IMR-90 (cell line): ENCODE measurements around the gene CCDC33. TPM values are rescaled to one million over a fixed set of nuclear protein-coding genes. Genes with fewer than 3 reads are reported as not detected.

Experiments used
- ATAC-seq: fragments of 200-7000 bp; cut with Tn5 transposase; 2 replicates; pipeline ENCODE4 v1.9.1; 2020; ENCODE audit warnings: low read depth, mild to moderate bottlenecking, moderate library complexity
- BruUV-seq: library from RNA; stranded (reverse); fragments of 400-500 nt; replicated peaks from 2 replicates; lab custom pipeline; 2021; lab: Mats Ljungman, UMichigan
- CTCF ChIA-PET: fragments of 300-600 bp; formaldehyde crosslinking; extraction: SDS; loops from one replicate; lab custom pipeline; 2021; ENCODE audit warnings: antibody characterized with exemption; lab: Yijun Ruan, JAX
- POLR2A ChIA-PET: fragments of 300-600 bp; sonication (Branson Sonifier 250); formaldehyde crosslinking; loops from one replicate; lab custom pipeline; 2022; ENCODE audit warnings: antibody characterized with exemption; ENCODE audit not compliant: unreplicated experiment; lab: Charles Lee
- DNase-seq: peaks from one replicate; pipeline ENCODE4 v3.0.0; 2013
- H2AFZ ChIP-seq: replicated peaks from 2 replicates; pipeline ENCODE3; 2013; ENCODE audit warnings: low read length, mild to moderate bottlenecking; ENCODE audit not compliant: poor library complexity
- H2AK5ac ChIP-seq: 2 replicates; pipeline ENCODE4 v1.6.1; 2013; ENCODE audit warnings: low read depth, low read length, inconsistent platforms
- H2AK9ac ChIP-seq: replicated peaks from 2 replicates; pipeline ENCODE3; 2013; ENCODE audit warnings: mild to moderate bottlenecking, low read depth, low read length, moderate library complexity; ENCODE audit not compliant: poor library complexity
- H2BK120ac ChIP-seq: 2 replicates; pipeline ENCODE4 v1.6.1; 2013; ENCODE audit warnings: low read depth, low read length, inconsistent platforms
- H2BK15ac ChIP-seq: 3 replicates; pipeline ENCODE4 v1.6.1; 2013; ENCODE audit warnings: low read depth, low read length, inconsistent platforms
- H2BK20ac ChIP-seq: 2 replicates; pipeline ENCODE4 v1.6.1; 2013; ENCODE audit warnings: low read depth, mild to moderate bottlenecking, inconsistent platforms, low read length, moderate library complexity
- H2BK5ac ChIP-seq: 2 replicates; pipeline ENCODE4 v1.6.1; 2013; ENCODE audit warnings: mild to moderate bottlenecking, low read depth, low read length, inconsistent platforms; ENCODE audit not compliant: poor library complexity, severe bottlenecking
- H3K14ac ChIP-seq: replicated peaks from 2 replicates; pipeline ENCODE4 v1.6.1; 2013; ENCODE audit warnings: low read depth, low read length, inconsistent platforms
- H3K18ac ChIP-seq: 2 replicates; pipeline ENCODE4 v1.6.1; 2013; ENCODE audit warnings: low read depth, low read length, control low read depth
- H3K23ac ChIP-seq: 2 replicates; pipeline ENCODE4 v1.6.1; 2013; ENCODE audit warnings: low read depth, low read length, inconsistent platforms
- H3K27ac ChIP-seq: 2 replicates; pipeline ENCODE4 v1.5.1; 2013; ENCODE audit warnings: mild to moderate bottlenecking, control low read depth, low read length; ENCODE audit not compliant: insufficient read depth
- H3K27me3 ChIP-seq: 2 replicates; pipeline ENCODE4 v1.6.1; 2013; ENCODE audit warnings: low read length; ENCODE audit not compliant: control insufficient read depth, insufficient read depth
- H3K36me3 ChIP-seq: 2 replicates; pipeline ENCODE4 v1.6.1; 2013; ENCODE audit warnings: low read length, mixed read lengths; ENCODE audit not compliant: control insufficient read depth, insufficient read depth
- H3K4ac ChIP-seq: 2 replicates; pipeline ENCODE4 v1.6.1; 2013; ENCODE audit warnings: low read depth, low read length, inconsistent platforms
- H3K4me1 ChIP-seq: 2 replicates; pipeline ENCODE4 v1.6.1; 2013; ENCODE audit warnings: low read length, mixed read lengths; ENCODE audit not compliant: control insufficient read depth, insufficient read depth
- H3K4me2 ChIP-seq: 2 replicates; pipeline ENCODE4 v1.6.1; 2013; ENCODE audit warnings: low read depth, mild to moderate bottlenecking, control low read depth, low read length, moderate library complexity
- H3K4me3 ChIP-seq: 2 replicates; pipeline ENCODE4 v1.5.1; 2013; ENCODE audit warnings: low read depth, mild to moderate bottlenecking, control low read depth, low read length, moderate library complexity; ENCODE audit not compliant: insufficient read depth
- H3K56ac ChIP-seq: 2 replicates; pipeline ENCODE4 v1.6.1; 2013; ENCODE audit warnings: low read length, inconsistent platforms; ENCODE audit not compliant: insufficient read depth; ENCODE audit errors: extremely low read depth
- H3K79me1 ChIP-seq, 2 experiments: 2 replicates each; pipeline ENCODE4 v1.6.1; 2013; ENCODE audit warnings: low read length in 2 of 2, inconsistent platforms in 1 of 2, low read depth in 1 of 2
- H3K9ac ChIP-seq: 2 replicates; pipeline ENCODE4 v1.6.1; 2013; ENCODE audit warnings: low read depth, low read length, control low read depth
- H3K9me1 ChIP-seq: 2 replicates; pipeline ENCODE4 v1.6.1; 2013; ENCODE audit warnings: low read length, inconsistent platforms; ENCODE audit not compliant: insufficient read depth
- H3K9me3 ChIP-seq: 2 replicates; pipeline ENCODE4 v1.6.1; 2013; ENCODE audit warnings: low read length; ENCODE audit not compliant: control insufficient read depth, insufficient read depth
- H4K20me1 ChIP-seq: 2 replicates; pipeline ENCODE4 v1.6.1; 2013; ENCODE audit warnings: low read length, inconsistent platforms; ENCODE audit not compliant: insufficient read depth
- H4K5ac ChIP-seq: 2 replicates; pipeline ENCODE4 v1.6.1; 2013; ENCODE audit warnings: mild to moderate bottlenecking, low read depth, low read length, control low read depth
- H4K8ac ChIP-seq, 2 experiments: 2 replicates each; pipeline ENCODE4 v1.6.1; 2013; ENCODE audit warnings: low read depth in 2 of 2, low read length in 2 of 2, control low read depth in 1 of 2, inconsistent platforms in 1 of 2
- H4K91ac ChIP-seq: 2 replicates; pipeline ENCODE4 v1.6.1; 2013; ENCODE audit warnings: low read depth, low read length, inconsistent platforms; ENCODE audit not compliant: insufficient read depth
- RCOR1 ChIP-seq: IDR thresholded peaks from 2 replicates; pipeline ENCODE4 v1.6.1; 2012; ENCODE audit warnings: mild to moderate bottlenecking, low read length, improper control_type of control experiment; ENCODE audit not compliant: insufficient replicate concordance
- SMC3 ChIP-seq: fragments of 150-350 bp; IDR thresholded peaks from 2 replicates; pipeline ENCODE4 v1.6.1; 2016; ENCODE audit warnings: low read depth, mild to moderate bottlenecking, antibody characterized with exemption, low read length, moderate library complexity
- WGBS, 2 experiments: methylation state at CpG; one replicate each; pipeline versions ENCODE4 v1.1.5 to v1.1.7; 2013; ENCODE audit warnings: missing lambda C conversion rate in 2 of 2; ENCODE audit not compliant: insufficient read length in 1 of 2; ENCODE audit errors: extremely low coverage in 2 of 2; 5-methylcytosine and 5-hydroxymethylcytosine counted together
- dilution Hi-C: fragments of 300-500 bp; cut with HindIII; formaldehyde crosslinking; loops from one replicate; pipeline ENCODE4 v1.14.3; 2018; ENCODE audit warnings: low sequenced_read_pairs; ENCODE audit not compliant: unreplicated experiment
- in situ Hi-C: fragments of 300-500 bp; cut with MboI; formaldehyde crosslinking; loops from 3 replicates; pipeline ENCODE4 v1.14.3; 2019; ENCODE audit warnings: low sequenced_read_pairs, inconsistent platforms, mixed read lengths
- intact Hi-C: fragments of 100-400 bp; cut with micrococcal nuclease; formaldehyde crosslinking; loops from 2 replicates; pipeline ENCODE4 v1.10.0; 2022
- polyA plus RNA-seq, 3 experiments: library from polyadenylated mRNA; depleted of rRNA; stranded (reverse); fragments of >200 nt; gene quantifications; 2 replicates each; pipeline ENCODE4 v1.2.3, GENCODE V29; 2012; ENCODE audit warnings: low replicate concordance in 1 of 3
- total RNA-seq: library from RNA; depleted of rRNA; stranded (reverse); fragments of >200 nt; gene quantifications from 2 replicates; pipeline ENCODE4 v1.2.3, GENCODE V29; 2012

The CCDC33 gene
- total and polyA plus RNA-seq, 2 of the 4 experiments (the other 2 are of a cell fraction), result not detected

GRCh38 chr15:74259821-74260607 is 23.9 kb downstream of the CCDC33 start:
- H3K4me2 ChIP-seq, result no peak overlapping the region
- no peak overlapping the region for H4K8ac ChIP-seq
- H2BK15ac ChIP-seq, result no peak overlapping the region
- H3K14ac ChIP-seq, result no peak overlapping the region
- no peaks in the 10 kb centered on the region for H4K20me1 ChIP-seq
- H3K4me1 ChIP-seq, result no peaks in the 10 kb centered on the region
- H3K9me1 ChIP-seq, result no peaks in the 10 kb centered on the region; the same call in 1 of the 2 replicates
- H3K27ac ChIP-seq, result no peak overlapping the region
- no peak overlapping the region for H3K4me3 ChIP-seq
- no peak overlapping the region for H4K5ac ChIP-seq
- no TSS peak for BruUV-seq
- 17% methylated on average over 1 of the region's 12 CpGs; no CpG with 5 or more reads in 1 of the 2 experiments for WGBS, 2 experiments
- no peaks in the 10 kb centered on the region for H3K36me3 ChIP-seq
- no peak overlapping the region for H2AFZ ChIP-seq
- H2BK120ac ChIP-seq, result no peak overlapping the region
- no peak overlapping the region for H3K18ac ChIP-seq
- no peak overlapping the region for H2BK20ac ChIP-seq
- no peak overlapping the region for H2BK5ac ChIP-seq
- no peak overlapping the region for H3K56ac ChIP-seq
- DNase-seq, result no peak
- no peak overlapping the region for H2AK9ac ChIP-seq
- intact Hi-C loops, result no loop called here
- no peak overlapping the region for H4K91ac ChIP-seq
- H3K23ac ChIP-seq, result no peak overlapping the region
- no peak overlapping the region for H3K9ac ChIP-seq
- H3K27me3 ChIP-seq, result peaks cover 83% of the 10 kb centered on the region
- no peaks in the 10 kb centered on the region for H3K9me3 ChIP-seq
- dilution Hi-C loops, result no loop called here
- in situ Hi-C loops, result no loop called here
- ChIA-PET CTCF (no interaction called here), POLR2A (no interaction called here)
- H3K79me1 ChIP-seq, result no peaks in the 10 kb centered on the region
- no peak overlapping the region for H3K4ac ChIP-seq
- TF ChIP-seq RCOR1 (no peak), SMC3 (no peak)
- no peak for ATAC-seq
- H2AK5ac ChIP-seq, result no peak overlapping the region
